ENCODE data around the gene IGSF10.
A peak's percentile ranks its signal among the peaks of the same experiment; 100 is the strongest.
"Not testable (repeated sequence)": the region's sequence is repeated elsewhere in the genome, so short reads cannot be mapped to it uniquely, and the experiment has no call there.

The IGSF10 gene

DNA sequence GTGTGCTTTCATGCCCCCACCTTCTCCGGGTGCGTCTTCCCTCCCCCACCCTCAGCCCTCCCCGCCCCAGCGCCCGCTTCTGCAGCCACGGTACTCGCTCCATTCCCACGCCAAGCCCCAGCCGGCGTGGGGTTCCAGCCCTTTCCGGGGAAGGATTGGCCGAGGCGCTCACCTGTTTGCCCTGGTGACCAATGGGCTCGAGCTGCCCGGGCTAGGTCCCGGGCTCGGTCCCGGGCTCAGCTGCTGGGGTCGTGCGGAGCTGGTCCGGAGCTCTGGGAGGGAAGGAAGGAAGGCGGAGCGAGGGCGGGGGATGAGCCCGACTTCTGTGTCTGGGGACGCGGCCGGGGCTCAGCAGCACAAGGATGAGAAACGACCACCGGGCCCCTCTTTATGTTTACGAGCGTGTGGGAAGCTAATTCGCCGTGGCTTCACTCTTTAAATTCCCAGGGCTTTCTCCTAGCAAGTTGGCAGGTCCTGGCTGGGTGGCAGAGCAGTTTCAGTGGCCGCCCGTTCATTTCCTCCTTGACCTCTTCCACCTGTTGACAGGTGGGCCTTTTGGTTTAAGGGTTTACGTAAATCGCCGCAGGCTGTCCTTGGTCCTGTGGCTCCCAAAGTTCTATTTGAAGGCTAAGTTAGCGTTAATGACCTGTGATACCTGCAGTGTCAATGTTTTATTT is at the start of gene IGSF10:
IGSF10 (minus strand) TSS at position 288 of the 677 bp plus-strand sequence. CDS start 2,352 bp downstream, outside the sequence.
- TF ChIP-seq, protein P1, sequence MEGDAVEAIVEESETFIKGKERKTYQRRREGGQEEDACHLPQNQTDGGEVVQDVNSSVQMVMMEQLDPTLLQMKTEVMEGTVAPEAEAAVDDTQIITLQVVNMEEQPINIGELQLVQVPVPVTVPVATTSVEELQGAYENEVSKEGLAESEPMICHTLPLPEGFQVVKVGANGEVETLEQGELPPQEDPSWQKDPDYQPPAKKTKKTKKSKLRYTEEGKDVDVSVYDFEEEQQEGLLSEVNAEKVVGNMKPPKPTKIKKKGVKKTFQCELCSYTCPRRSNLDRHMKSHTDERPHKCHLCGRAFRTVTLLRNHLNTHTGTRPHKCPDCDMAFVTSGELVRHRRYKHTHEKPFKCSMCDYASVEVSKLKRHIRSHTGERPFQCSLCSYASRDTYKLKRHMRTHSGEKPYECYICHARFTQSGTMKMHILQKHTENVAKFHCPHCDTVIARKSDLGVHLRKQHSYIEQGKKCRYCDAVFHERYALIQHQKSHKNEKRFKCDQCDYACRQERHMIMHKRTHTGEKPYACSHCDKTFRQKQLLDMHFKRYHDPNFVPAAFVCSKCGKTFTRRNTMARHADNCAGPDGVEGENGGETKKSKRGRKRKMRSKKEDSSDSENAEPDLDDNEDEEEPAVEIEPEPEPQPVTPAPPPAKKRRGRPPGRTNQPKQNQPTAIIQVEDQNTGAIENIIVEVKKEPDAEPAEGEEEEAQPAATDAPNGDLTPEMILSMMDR (IDR thresholded peaks at IDR 0.05): no peak
- H3K4me3 ChIP-seq (ENCODE audit: low read depth in 1 of 2, low read length in 1 of 2): peak within 1 kb of the TSS; percentile 31 to 54

DNA sequence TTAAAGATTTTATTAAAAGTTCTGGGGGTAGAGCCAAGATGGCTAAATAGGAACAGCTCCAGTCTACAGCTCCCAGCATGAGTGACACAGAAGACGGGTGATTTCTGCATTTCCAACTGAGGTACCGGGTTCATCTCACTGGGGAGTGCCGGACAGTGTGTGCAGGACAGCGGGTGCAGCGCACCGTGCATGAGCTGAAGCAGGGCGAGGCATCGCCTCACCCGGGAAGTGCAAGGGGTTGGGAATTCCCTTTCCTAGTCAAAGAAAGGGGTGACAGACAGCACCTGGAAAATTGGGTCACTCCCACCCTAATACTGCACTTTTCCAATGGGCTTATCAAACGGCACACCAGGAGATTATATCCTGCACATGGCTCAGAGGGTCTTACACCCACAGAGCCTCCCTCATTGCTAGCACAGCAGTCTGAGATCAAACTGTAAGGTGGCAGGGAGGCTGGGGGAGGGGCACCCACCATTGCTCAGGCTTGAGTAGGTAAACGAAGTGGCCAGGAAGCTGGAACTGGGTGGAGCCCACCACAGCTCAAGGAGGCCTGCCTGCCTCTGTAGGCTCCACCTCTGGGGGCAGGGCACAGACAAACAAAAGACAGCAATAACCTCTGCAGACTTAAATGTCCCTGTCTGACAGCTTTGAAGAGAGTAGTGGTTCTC is 48.7 kb upstream of the IGSF10 start:
- H3K4me3 ChIP-seq (ENCODE audit: low read depth in 1 of 2, low read length in 1 of 2); H3K4me1 ChIP-seq (ENCODE audit: control insufficient read depth in 1 of 2, insufficient read depth in 1 of 2, low read depth in 1 of 2, low read length in 1 of 2); H3K27ac ChIP-seq; H3K9me3 ChIP-seq; H3K27me3 ChIP-seq; H3K36me3 ChIP-seq: not testable (repeated sequence)

More for the DNA sequence above, at the start of gene IGSF10:
- Histone ChIP-seq H3K27me3 (peaks cover 41% of the 10 kb centered on the region), H3K36me3 (no peaks in the 10 kb centered on the region), H3K9me3 (no peaks in the 10 kb centered on the region), H3K4me1 (ENCODE audit: control insufficient read depth in 1 of 2, insufficient read depth in 1 of 2, low read depth in 1 of 2, low read length in 1 of 2) (peaks cover 4 to 5% of the 10 kb centered on the region in 2 experiments), H3K27ac (no peak within 1 kb of the TSS)

- Histone ChIP-seq H3K27me3 (no peaks in the 10 kb centered on the region), H3K36me3 (no peaks in the 10 kb centered on the region), H3K9me3 (no peaks in the 10 kb centered on the region), H3K27ac (no peak overlapping the region), H3K4me3 (ENCODE audit: low read depth in 1 of 2, low read length in 1 of 2) (no peak overlapping the region), H3K4me1 (ENCODE audit: control insufficient read depth in 1 of 2, insufficient read depth in 1 of 2, low read depth in 1 of 2, low read length in 1 of 2) (no peaks in the 10 kb centered on the region)
- TF ChIP-seq, protein P1 (IDR thresholded peaks at IDR 0.05): no peak
Measured at GRCh38 chr3:151504606-151505005, 43.7 kb upstream of the IGSF10 start.

GRCh38 chr3:151503074-151503473 is 42.2 kb upstream of the IGSF10 start:
- Histone ChIP-seq H3K4me3 (ENCODE audit: low read depth in 1 of 2, low read length in 1 of 2) (no peak overlapping the region), H3K9me3 (no peaks in the 10 kb centered on the region), H3K27me3 (no peaks in the 10 kb centered on the region), H3K27ac (no peak overlapping the region), H3K4me1 (ENCODE audit: control insufficient read depth in 1 of 2, insufficient read depth in 1 of 2, low read depth in 1 of 2, low read length in 1 of 2) (no peaks in the 10 kb centered on the region), H3K36me3 (no peaks in the 10 kb centered on the region)
- TF ChIP-seq, protein P1 (IDR thresholded peaks at IDR 0.05): no peak

DNA sequence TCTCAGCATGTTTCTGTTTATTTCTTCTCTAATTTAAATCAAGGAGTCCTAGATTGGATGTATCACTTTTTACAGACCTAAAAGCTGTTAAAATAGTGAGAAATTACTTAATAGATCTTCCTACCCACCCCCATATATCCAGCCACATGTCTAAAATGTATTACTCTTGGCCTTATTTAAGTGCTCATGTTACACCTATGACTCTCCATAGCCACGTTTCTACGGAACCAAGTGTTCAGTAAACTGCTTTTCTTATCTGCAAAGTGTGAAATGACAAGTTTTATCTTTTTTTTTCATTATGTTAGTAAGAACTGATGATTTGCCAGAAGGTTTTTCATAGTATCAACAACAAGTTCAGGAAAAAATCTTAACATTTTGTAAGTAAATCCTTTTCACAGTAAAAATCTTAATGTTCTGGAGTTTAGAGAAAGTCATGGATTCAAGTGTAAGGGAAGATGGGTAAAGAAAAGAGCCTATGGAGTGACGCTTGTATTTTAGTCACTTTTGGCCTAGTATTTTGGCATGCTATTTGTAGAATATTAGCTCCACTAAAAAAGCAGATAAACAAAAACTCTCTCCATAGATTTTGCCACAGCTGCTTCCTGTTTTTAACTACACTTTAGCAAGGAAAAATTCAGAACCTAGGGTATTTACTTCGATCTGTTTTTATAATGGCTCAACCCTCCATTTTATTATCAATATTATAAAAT is 41.2 kb upstream of the IGSF10 start:
- H3K9me3 ChIP-seq: no peaks in the 10 kb centered on the region
- H3K27ac ChIP-seq: no peak overlapping the region
- H3K4me1 ChIP-seq (ENCODE audit: control insufficient read depth in 1 of 2, insufficient read depth in 1 of 2, low read depth in 1 of 2, low read length in 1 of 2): no peaks in the 10 kb centered on the region
- no peaks in the 10 kb centered on the region for H3K27me3 ChIP-seq
- H3K36me3 ChIP-seq: no peaks in the 10 kb centered on the region
- TF ChIP-seq, protein P1 (IDR thresholded peaks at IDR 0.05): no peak
- H3K4me3 ChIP-seq (ENCODE audit: low read depth in 1 of 2, low read length in 1 of 2): no peak overlapping the region

All from neutrophil (primary cell).